ENCODE measurements around the gene BATF.

BATF gene

GRCh38 chr14:75587388-75587787, 65.1 kb downstream of the BATF start:
- DNase-seq, result no peak
- TF ChIP-seq EZH2 (optimal IDR thresholded peaks at IDR 0.05; ENCODE audit: low read depth, low read length), result no peak
- no peak for TF ChIP-seq EZH2phosphoT487 (IDR thresholded peaks at IDR 0.05; ENCODE audit: low read length)
- no peak for TF ChIP-seq CTCF (IDR thresholded peaks at IDR 0.05; ENCODE audit: low read length)
- no peaks in the 10 kb centered on the region for H3K79me2 ChIP-seq (ENCODE audit: low read length)
- no peak overlapping the region for H3K4me2 ChIP-seq (ENCODE audit: low read depth, low read length)
- no peaks in the 10 kb centered on the region for H3F3A ChIP-seq (ENCODE audit: insufficient read depth, low read length)
- H3K4me3 ChIP-seq (ENCODE audit: low read length), result no peak overlapping the region
- no peak overlapping the region for H3K27ac ChIP-seq (ENCODE audit: low read length)
- H2AFZ ChIP-seq (ENCODE audit: low read length), result no peak overlapping the region
- H3K9me3 ChIP-seq (replicated peaks; ENCODE audit: insufficient read depth, low read length), result no peaks in the 10 kb centered on the region
- no peaks in the 10 kb centered on the region for H3K36me3 ChIP-seq (replicated peaks; ENCODE audit: insufficient read depth, low read length)
- H4K20me1 ChIP-seq (ENCODE audit: insufficient read depth, low read length), result no peaks in the 10 kb centered on the region
- no peaks in the 10 kb centered on the region for H3K9me2 ChIP-seq (replicated peaks; ENCODE audit: insufficient read depth, low read length)
- no peak overlapping the region for H3K9ac ChIP-seq (ENCODE audit: low read length)
- H3K27me3 ChIP-seq (replicated peaks; ENCODE audit: insufficient read depth, low read length), result no peaks in the 10 kb centered on the region
- no peaks in the 10 kb centered on the region for H3K4me1 ChIP-seq (ENCODE audit: low read length)

DNA sequence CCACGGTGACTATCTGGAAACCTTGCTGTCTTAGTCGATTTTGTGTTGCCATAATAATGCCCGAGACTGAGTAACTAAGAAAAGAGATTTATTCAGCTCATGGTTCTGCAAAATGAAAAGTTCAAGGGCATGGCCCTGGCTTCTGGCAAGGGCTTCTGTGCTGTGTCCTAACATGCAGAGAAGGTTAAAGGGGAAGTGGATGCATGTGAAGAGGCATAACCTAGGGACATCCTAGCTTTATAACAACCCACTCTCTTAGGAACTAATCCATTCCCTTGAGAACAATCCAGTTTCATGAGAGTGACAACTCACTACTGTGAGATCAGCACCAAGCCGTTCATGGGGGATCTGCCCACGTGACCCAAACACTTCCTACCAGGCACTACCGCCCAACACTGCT, 67.7 kb downstream of the BATF start:
- no peaks in the 10 kb centered on the region for H3K9me2 ChIP-seq (replicated peaks; ENCODE audit: insufficient read depth, low read length)
- H3K27ac ChIP-seq (ENCODE audit: low read length), result no peak overlapping the region
- no peak for DNase-seq
- H3K27me3 ChIP-seq (replicated peaks; ENCODE audit: insufficient read depth, low read length), result no peaks in the 10 kb centered on the region
- no peak overlapping the region for H3K4me3 ChIP-seq (ENCODE audit: low read length)
- no peak overlapping the region for H3K4me2 ChIP-seq (ENCODE audit: low read depth, low read length)
- no peaks in the 10 kb centered on the region for H4K20me1 ChIP-seq (ENCODE audit: insufficient read depth, low read length)
- H3K36me3 ChIP-seq (replicated peaks; ENCODE audit: insufficient read depth, low read length), result no peaks in the 10 kb centered on the region
- no peaks in the 10 kb centered on the region for H3F3A ChIP-seq (ENCODE audit: insufficient read depth, low read length)
- TF ChIP-seq EZH2 (optimal IDR thresholded peaks at IDR 0.05; ENCODE audit: low read depth, low read length), result no peak
- TF ChIP-seq EZH2phosphoT487 (IDR thresholded peaks at IDR 0.05; ENCODE audit: low read length), result no peak
- TF ChIP-seq CTCF (IDR thresholded peaks at IDR 0.05; ENCODE audit: low read length), result no peak
- H3K4me1 ChIP-seq (ENCODE audit: low read length), result no peaks in the 10 kb centered on the region
- H2AFZ ChIP-seq (ENCODE audit: low read length), result no peak overlapping the region
- no peaks in the 10 kb centered on the region for H3K9me3 ChIP-seq (replicated peaks; ENCODE audit: insufficient read depth, low read length)
- no peak overlapping the region for H3K9ac ChIP-seq (ENCODE audit: low read length)
- H3K79me2 ChIP-seq (ENCODE audit: low read length), result no peaks in the 10 kb centered on the region

GRCh38 chr14:75591331-75591946, 69.2 kb downstream of the BATF start:
- Histone ChIP-seq H3K9me3 (replicated peaks; ENCODE audit: insufficient read depth, low read length) (no peaks in the 10 kb centered on the region), H3K9ac (ENCODE audit: low read length) (no peak overlapping the region), H3F3A (ENCODE audit: insufficient read depth, low read length) (no peaks in the 10 kb centered on the region), H3K4me3 (ENCODE audit: low read length) (no peak overlapping the region), H2AFZ (ENCODE audit: low read length) (no peak overlapping the region), H3K4me2 (ENCODE audit: low read depth, low read length) (no peak overlapping the region), H4K20me1 (ENCODE audit: insufficient read depth, low read length) (no peaks in the 10 kb centered on the region), H3K36me3 (replicated peaks; ENCODE audit: insufficient read depth, low read length) (no peaks in the 10 kb centered on the region), H3K79me2 (ENCODE audit: low read length) (no peaks in the 10 kb centered on the region), H3K27me3 (replicated peaks; ENCODE audit: insufficient read depth, low read length) (no peaks in the 10 kb centered on the region), H3K4me1 (ENCODE audit: low read length) (no peaks in the 10 kb centered on the region), H3K27ac (ENCODE audit: low read length) (no peak overlapping the region), H3K9me2 (replicated peaks; ENCODE audit: insufficient read depth, low read length) (no peaks in the 10 kb centered on the region)
- TF ChIP-seq EZH2 (optimal IDR thresholded peaks at IDR 0.05; ENCODE audit: low read depth, low read length) (no peak), CTCF (IDR thresholded peaks at IDR 0.05; ENCODE audit: low read length) (no peak), EZH2phosphoT487 (IDR thresholded peaks at IDR 0.05; ENCODE audit: low read length) (no peak)
- no peak for DNase-seq

Data from MM.1S (cell line).